ENCODE results near the gene SH3BP5. TPM values are rescaled to one million over a fixed set of nuclear protein-coding genes. Genes with fewer than 3 reads are reported as not detected.

The SH3BP5 gene
- total and polyA plus RNA-seq, 3 donors from 2014 or later: 86.7 to 126 (median 102) TPM

GRCh38 chr3:15310491-15311370, 21.7 kb downstream of the SH3BP5 start:
- DNase-seq: peak; percentile 60
- TF ChIP-seq POLR2A (IDR thresholded peaks at IDR 0.05): no peak
- TF ChIP-seq CTCF (IDR thresholded peaks at IDR 0.05): no peak

GRCh38 chr3:15309662-15310335, 22.6 kb downstream of the SH3BP5 start:
- Histone ChIP-seq H3K27ac (peak overlapping the region; percentile 67 to 78), H3K36me3 (ENCODE audit: low read depth, missing control alignments) (no peaks in the 10 kb centered on the region), H3K4me3 (no peak overlapping the region), H3K9me3 (no peaks in the 10 kb centered on the region), H3K27me3 (no peaks in the 10 kb centered on the region), H3K4me1 (peaks cover 67% of the 10 kb centered on the region)
- intact Hi-C loops (cut with DNase I; ENCODE audit: low total_unique reads): no loop called here
- TF ChIP-seq POLR2A (IDR thresholded peaks at IDR 0.05) (no peak), CTCF (IDR thresholded peaks at IDR 0.05) (no peak)
- 71 to 75% methylated on average over 6 of the region's 6 CpGs for WGBS, 2 donors
- DNase-seq: peak; percentile 57

More at GRCh38 chr3:15310491-15311370, 21.7 kb downstream of the SH3BP5 start:
- Histone ChIP-seq H3K9me3 (no peaks in the 10 kb centered on the region), H3K27me3 (no peaks in the 10 kb centered on the region), H3K27ac (peak overlapping the region; percentile 67 to 78), H3K36me3 (ENCODE audit: low read depth, missing control alignments) (no peaks in the 10 kb centered on the region), H3K4me3 (no peak overlapping the region), H3K4me1 (peaks cover 68% of the 10 kb centered on the region)
- intact Hi-C loops (cut with DNase I; ENCODE audit: low total_unique reads): no loop called here
- 59 to 68% methylated on average over 6 of the region's 6 CpGs for WGBS, 2 donors

GRCh38 chr3:15307580-15307979, 24.8 kb downstream of the SH3BP5 start:
- TF ChIP-seq CTCF (IDR thresholded peaks at IDR 0.05) (no peak), POLR2A (IDR thresholded peaks at IDR 0.05) (no peak)
- no peaks in the 10 kb centered on the region for H3K27me3 ChIP-seq
- no peak overlapping the region for H3K4me3 ChIP-seq
- 89 to 92% methylated on average over 11 of the region's 11 CpGs for WGBS, 2 donors
- no peaks in the 10 kb centered on the region for H3K36me3 ChIP-seq (ENCODE audit: low read depth, missing control alignments)
- H3K9me3 ChIP-seq: no peaks in the 10 kb centered on the region
- H3K4me1 ChIP-seq: peaks cover 54% of the 10 kb centered on the region
- peak overlapping the region in 1 of 2 donors; percentile 78 for H3K27ac ChIP-seq
- intact Hi-C loops (cut with DNase I; ENCODE audit: low total_unique reads): no loop called here
- DNase-seq: no peak

GRCh38 chr3:15306979-15307359, 25.4 kb downstream of the SH3BP5 start:
- WGBS, 2 donors: 78 to 83% methylated on average over 5 of the region's 5 CpGs
- Histone ChIP-seq H3K4me1 (peaks cover 53% of the 10 kb centered on the region), H3K4me3 (no peak overlapping the region), H3K27ac (peak overlapping the region in 1 of 2 donors; percentile 58), H3K27me3 (no peaks in the 10 kb centered on the region), H3K9me3 (no peaks in the 10 kb centered on the region), H3K36me3 (ENCODE audit: low read depth, missing control alignments) (no peaks in the 10 kb centered on the region)
- TF ChIP-seq POLR2A (IDR thresholded peaks at IDR 0.05) (no peak), CTCF (IDR thresholded peaks at IDR 0.05) (no peak)
- no peak for DNase-seq
- intact Hi-C loops (cut with DNase I; ENCODE audit: low total_unique reads): no loop called here
